GM12878 (cell line): ENCODE measurements around the gene LTB4R. TPM values are rescaled to one million over a fixed set of nuclear protein-coding genes. Genes with fewer than 3 reads are reported as not detected.

Experiments used
- ATAC-seq: fragments of 200-7000 bp; cut with Tn5 transposase; 3 replicates; pipeline ENCODE4 v1.9.1; 2020; ENCODE audit warnings: mild to moderate bottlenecking, moderate library complexity
- BruUV-seq: library from RNA; stranded (reverse); fragments of 400-500 nt; replicated peaks from 2 replicates; lab custom pipeline; 2021; lab: Mats Ljungman, UMichigan
- CTCF ChIA-PET: fragments of 300-600 bp; sonication (Branson Sonifier 250); formaldehyde crosslinking; extraction: SDS; loops from one replicate; lab custom pipeline; 2021; ENCODE audit warnings: inconsistent platforms; lab: Yijun Ruan, JAX
- POLR2A ChIA-PET: fragments of 350-600 bp; formaldehyde crosslinking; extraction: SDS; loops from one replicate; lab custom pipeline; 2021; ENCODE audit warnings: inconsistent platforms; lab: Charles Lee
- RAD21 ChIA-PET: fragments of 300-600 bp; sonication (Branson Sonifier 250); formaldehyde crosslinking; loops from one replicate; lab custom pipeline; 2023; ENCODE audit warnings: antibody characterized with exemption; ENCODE audit not compliant: unreplicated experiment; lab: Charles Lee
- SMC1A ChIA-PET: fragments of 300-600 bp; sonication (Branson Sonifier 250); formaldehyde crosslinking; loops from one replicate; lab custom pipeline; 2023; ENCODE audit not compliant: unreplicated experiment, uncharacterized antibody; lab: Charles Lee
- DNase-seq: peaks from one replicate; pipeline ENCODE4 v3.0.0-alpha.2; 2011; ENCODE audit warnings: low read depth, low spot score
- FAIRE-seq: peaks from 3 replicates; lab custom pipeline; 2011; peaks lifted over from hg19 to GRCh38; lab: Jason Lieb, UNC
- H2AFZ ChIP-seq: 2 replicates; pipeline ENCODE4 v1.6.0; 2011; ENCODE audit warnings: low read depth, low read length, control low read depth; ENCODE audit not compliant: control insufficient read depth
- H3K27ac ChIP-seq: 2 replicates; pipeline ENCODE4 v1.5.1; 2011; ENCODE audit warnings: control low read depth; ENCODE audit not compliant: control insufficient read depth, insufficient read depth
- H3K27me3 ChIP-seq, 2 experiments: replicated peaks in 1 of 2; 2 replicates each; pipeline versions ENCODE4 v1.6.0 to v1.6.1; 2011; ENCODE audit warnings: low read length in 1 of 2; ENCODE audit not compliant: control insufficient read depth in 2 of 2, insufficient read depth in 2 of 2
- H3K36me3 ChIP-seq, 2 experiments: 2 replicates each; pipeline ENCODE4 v1.5.1; 2011; ENCODE audit warnings: low read length in 1 of 2; ENCODE audit not compliant: control insufficient read depth in 2 of 2, insufficient read depth in 2 of 2
- H3K4me1 ChIP-seq: 2 replicates; pipeline ENCODE4 v1.6.1; 2011; ENCODE audit warnings: mild to moderate bottlenecking, low read length, moderate library complexity, mixed read lengths; ENCODE audit not compliant: control insufficient read depth, insufficient read depth
- H3K4me2 ChIP-seq: 2 replicates; pipeline ENCODE4 v1.6.0; 2011; ENCODE audit warnings: control low read depth; ENCODE audit not compliant: control insufficient read depth, insufficient read depth
- H3K4me3 ChIP-seq: fragments of 200-600 bp; sonication (generic); 2 replicates; pipeline ENCODE4 v1.5.1; 2016
- H3K79me2 ChIP-seq: 2 replicates; pipeline ENCODE4 v1.6.0; 2011; ENCODE audit warnings: low read length; ENCODE audit not compliant: control insufficient read depth, insufficient read depth
- H3K9ac ChIP-seq: 2 replicates; pipeline ENCODE4 v1.8.0; 2011; ENCODE audit warnings: low read length, control low read depth, mixed read lengths; ENCODE audit not compliant: control insufficient read depth, insufficient read depth
- H3K9me3 ChIP-seq: replicated peaks from 3 replicates; pipeline ENCODE4 v1.5.1; 2011; ENCODE audit warnings: mild to moderate bottlenecking, low read length; ENCODE audit not compliant: control insufficient read depth, insufficient read depth
- H4K20me1 ChIP-seq: 2 replicates; pipeline ENCODE4 v1.6.0; 2011; ENCODE audit not compliant: control insufficient read depth, insufficient read depth
- HCFC1 ChIP-seq: fragments of 150-350 bp; IDR thresholded peaks from 2 replicates; pipeline ENCODE4 v1.6.1; 2014; ENCODE audit warnings: low read length
- WGBS: methylation state at CpG from one replicate; pipeline ENCODE4 v1.1.6; 2016; ENCODE audit warnings: low lambda C conversion rate; ENCODE audit not compliant: insufficient replicate concordance, insufficient coverage; ENCODE audit errors: missing lambda C conversion rate; 5-methylcytosine and 5-hydroxymethylcytosine counted together
- in situ Hi-C: fragments of 300-500 bp; cut with MboI; formaldehyde crosslinking; loops from 9 replicates; pipeline ENCODE4 v1.14.3; 2018; ENCODE audit warnings: mixed read lengths
- intact Hi-C: fragments of 100-400 bp; cut with micrococcal nuclease; formaldehyde crosslinking; loops from one replicate; pipeline ENCODE4 v1.14.2; 2022; ENCODE audit not compliant: unreplicated experiment
- polyA plus RNA-seq, 11 experiments: library from polyadenylated mRNA; depleted of rRNA in 4 of 11; unstranded in 6 of 11; stranded (reverse) in 5 of 11; fragments of >200 nt; fragmentation: Nextera tagmentation in 4 of 11; fragmentation: Illumina TruSeq in 1 of 11; extraction: Ambion mirVana in 4 of 11; extraction: Trizol in 1 of 11; gene quantifications; 1 replicate in 1 of 11; 2 replicates in 10 of 11; pipeline versions ENCODE4 v1.2.1 to v1.2.3, GENCODE V29; 2011 to 2016; ENCODE audit warnings: inconsistent platforms in 2 of 11, missing spikeins in 2 of 11, low read depth in 1 of 11
- total RNA-seq, 4 experiments: library from RNA; depleted of rRNA in 3 of 4; stranded (reverse); fragments of >200 nt in 3 of 4; fragmentation: Illumina TruSeq in 1 of 4; extraction: Trizol in 1 of 4; gene quantifications; 2 replicates each; pipeline versions ENCODE4 v1.2.1 to v1.2.3, GENCODE V29; 2013 to 2021
- TF ChIP-seq, protein P1 (sequence below): fragments of 450-650 bp; IDR thresholded peaks from 2 replicates; pipeline ENCODE4 v1.6.1; 2017; ENCODE audit warnings: mild to moderate bottlenecking, low read depth, inconsistent platforms; ENCODE audit not compliant: poor library complexity, severe bottlenecking

The LTB4R gene
- total and polyA plus RNA-seq, 10 of the 15 experiments (the other 5 are each of a cell fraction or from before 2014, with no cell fraction given), result 1.2 to 14.0 (median 4.0) TPM

DNA sequence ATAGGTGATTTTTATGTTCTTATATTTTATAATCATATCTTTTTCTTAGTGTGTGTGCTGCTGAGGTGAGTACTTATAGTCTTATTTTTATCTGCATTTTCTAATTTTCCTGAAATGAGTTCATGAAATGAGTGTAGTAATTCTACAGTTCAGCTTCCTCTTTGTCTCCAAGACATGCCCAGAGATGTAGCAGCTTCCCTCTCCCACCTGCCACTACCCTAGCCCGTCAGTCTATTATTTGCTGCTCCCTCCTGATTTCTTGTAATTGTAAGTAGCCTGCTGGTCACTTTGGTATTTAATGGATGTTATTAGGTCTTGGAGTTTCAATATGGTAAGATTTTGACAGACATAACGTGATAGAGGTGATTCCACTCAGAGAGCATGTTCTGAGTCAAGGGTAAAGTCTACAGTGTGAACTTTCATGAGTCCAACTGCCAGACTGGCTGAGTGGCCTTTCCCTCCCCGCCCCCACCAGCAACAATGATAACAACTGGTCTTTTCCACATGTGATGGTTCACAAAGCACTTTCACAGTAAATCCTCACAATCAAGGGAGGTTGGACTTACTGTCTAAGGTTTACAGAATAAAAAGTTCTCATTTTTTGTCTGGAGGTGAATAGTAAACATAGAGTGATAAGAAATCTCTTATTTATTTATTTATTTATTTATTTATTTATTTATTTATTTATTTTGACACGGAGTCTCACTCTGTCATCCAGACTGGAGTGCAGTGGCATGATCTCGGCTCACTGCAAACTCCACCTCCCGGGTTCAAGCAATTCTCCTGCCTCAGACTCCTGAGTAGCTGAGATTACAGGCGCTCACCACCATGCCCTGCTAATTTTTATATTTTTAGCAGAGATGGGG is 32.7 kb downstream of the LTB4R start:
- Histone ChIP-seq H4K20me1 (no peaks in the 10 kb centered on the region), H3K9me3 (no peaks in the 10 kb centered on the region), H2AFZ (no peak overlapping the region), H3K9ac (no peak overlapping the region), H3K4me2 (no peak overlapping the region), H3K79me2 (no peaks in the 10 kb centered on the region), H3K4me1 (peaks cover 2% of the 10 kb centered on the region; the same call in 1 of the 2 replicates), H3K4me3 (no peak overlapping the region), H3K36me3 (no peaks in the 10 kb centered on the region), H3K27me3 (no peaks in the 10 kb centered on the region; a peak in 1 of 4 replicates), H3K27ac (no peak overlapping the region)
- ChIA-PET CTCF (interaction anchor here (1.0 to 4.5 kb wide), 7 partner anchors 10 to 88 kb away, joined by 3 to 39 read pairs (median 4); partner anchors contain the start of genes CBLN3 and KHNYN), POLR2A (no interaction called here), RAD21 (interaction anchor here (0.9 to 1.7 kb wide), 5 partner anchors 11 to 98 kb away, joined by 3 to 4 read pairs (median 3); no protein-coding TSS in a partner anchor), SMC1A (interaction anchor here (1.9 kb wide), 1 partner anchor 88 kb away, joined by 5 read pairs; no protein-coding TSS in a partner anchor)
- 40% methylated on average over 7 of the region's 7 CpGs for WGBS
- intact Hi-C loops (no loop called here), in situ Hi-C loops (no loop called here)
- FAIRE-seq (no peak), DNase-seq (no peak), ATAC-seq (no peak)
- TF ChIP-seq HCFC1, result no peak
- TF ChIP-seq, protein P1, sequence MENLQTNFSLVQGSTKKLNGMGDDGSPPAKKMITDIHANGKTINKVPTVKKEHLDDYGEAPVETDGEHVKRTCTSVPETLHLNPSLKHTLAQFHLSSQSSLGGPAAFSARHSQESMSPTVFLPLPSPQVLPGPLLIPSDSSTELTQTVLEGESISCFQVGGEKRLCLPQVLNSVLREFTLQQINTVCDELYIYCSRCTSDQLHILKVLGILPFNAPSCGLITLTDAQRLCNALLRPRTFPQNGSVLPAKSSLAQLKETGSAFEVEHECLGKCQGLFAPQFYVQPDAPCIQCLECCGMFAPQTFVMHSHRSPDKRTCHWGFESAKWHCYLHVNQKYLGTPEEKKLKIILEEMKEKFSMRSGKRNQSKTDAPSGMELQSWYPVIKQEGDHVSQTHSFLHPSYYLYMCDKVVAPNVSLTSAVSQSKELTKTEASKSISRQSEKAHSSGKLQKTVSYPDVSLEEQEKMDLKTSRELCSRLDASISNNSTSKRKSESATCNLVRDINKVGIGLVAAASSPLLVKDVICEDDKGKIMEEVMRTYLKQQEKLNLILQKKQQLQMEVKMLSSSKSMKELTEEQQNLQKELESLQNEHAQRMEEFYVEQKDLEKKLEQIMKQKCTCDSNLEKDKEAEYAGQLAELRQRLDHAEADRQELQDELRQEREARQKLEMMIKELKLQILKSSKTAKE, result peak; percentile 41
- no TSS peak for BruUV-seq
